Loucy (cell line): ENCODE measurements around the gene CREG2.

Experiments
- H2AFZ ChIP-seq: fragments of 200-600 bp; sonication (generic); 2 replicates; pipeline ENCODE4 v1.6.0; 2016; ENCODE audit warnings: antibody characterized with exemption, mild to moderate bottlenecking, low read length, moderate library complexity
- H3F3A ChIP-seq: fragments of 200-600 bp; 2 replicates; pipeline ENCODE4 v1.6.0; 2016; ENCODE audit warnings: antibody characterized with exemption, low read depth, mild to moderate bottlenecking
- H3K27me3 ChIP-seq: fragments of 200-600 bp; sonication (generic); 2 replicates; pipeline ENCODE4 v1.6.1; 2014; ENCODE audit warnings: low read length, mild to moderate bottlenecking; ENCODE audit not compliant: insufficient read depth, poor library complexity, severe bottlenecking
- H3K36me3 ChIP-seq: fragments of 200-600 bp; sonication (generic); 2 replicates; pipeline ENCODE4 v1.6.1; 2016; ENCODE audit warnings: low read length; ENCODE audit not compliant: insufficient read depth
- H3K4me1 ChIP-seq: fragments of 200-600 bp; sonication (generic); 2 replicates; pipeline ENCODE4 v1.5.1; 2014; ENCODE audit warnings: low read length, mild to moderate bottlenecking; ENCODE audit not compliant: insufficient read depth, poor library complexity, severe bottlenecking
- H3K4me2 ChIP-seq: fragments of 200-600 bp; sonication (generic); 2 replicates; pipeline ENCODE4 v1.6.0; 2014; ENCODE audit warnings: antibody characterized with exemption, low read length, low read depth, mild to moderate bottlenecking; ENCODE audit not compliant: poor library complexity, severe bottlenecking
- H3K4me3 ChIP-seq: fragments of 200-600 bp; sonication (generic); 2 replicates; pipeline ENCODE4 v1.5.1; 2014; ENCODE audit warnings: low read length, mild to moderate bottlenecking, mixed read lengths; ENCODE audit not compliant: poor library complexity, severe bottlenecking
- H3K79me2 ChIP-seq: fragments of 200-600 bp; sonication (generic); 2 replicates; pipeline ENCODE4 v1.6.1; 2014; ENCODE audit warnings: low read length; ENCODE audit not compliant: insufficient read depth
- H3K9ac ChIP-seq: fragments of 200-600 bp; sonication (generic); 2 replicates; pipeline ENCODE4 v1.6.0; 2014; ENCODE audit warnings: mild to moderate bottlenecking, low read depth, low read length, moderate library complexity; ENCODE audit not compliant: poor library complexity, severe bottlenecking
- H3K9me2 ChIP-seq: fragments of 200-600 bp; sonication (generic); replicated peaks from 2 replicates; pipeline ENCODE4 v1.6.1; 2016; ENCODE audit warnings: low read depth, low read length, mixed read lengths
- H3K9me3 ChIP-seq: fragments of 200-600 bp; sonication (generic); 2 replicates; pipeline ENCODE4 v1.6.1; 2014; ENCODE audit warnings: mild to moderate bottlenecking, antibody characterized with exemption, low read length, low read depth; ENCODE audit not compliant: insufficient read depth
- H4K20me1 ChIP-seq: fragments of 200-600 bp; sonication (generic); 2 replicates; pipeline ENCODE4 v1.6.0; 2014; ENCODE audit warnings: antibody characterized with exemption, low read length, mild to moderate bottlenecking; ENCODE audit not compliant: insufficient read depth, poor library complexity, severe bottlenecking
- EZH2phosphoT487 ChIP-seq: fragments of 200-600 bp; IDR thresholded peaks from 2 replicates; pipeline ENCODE4 v1.6.1; 2018; ENCODE audit warnings: antibody characterized with exemption, mild to moderate bottlenecking, moderate library complexity, borderline replicate concordance
- TF ChIP-seq, protein P1 (sequence below): fragments of 200-600 bp; sonication (generic); conservative IDR thresholded peaks from 2 replicates; pipeline ENCODE4 v1.5.1; 2014; ENCODE audit warnings: mild to moderate bottlenecking, antibody characterized with exemption, low read length

Gene CREG2

DNA sequence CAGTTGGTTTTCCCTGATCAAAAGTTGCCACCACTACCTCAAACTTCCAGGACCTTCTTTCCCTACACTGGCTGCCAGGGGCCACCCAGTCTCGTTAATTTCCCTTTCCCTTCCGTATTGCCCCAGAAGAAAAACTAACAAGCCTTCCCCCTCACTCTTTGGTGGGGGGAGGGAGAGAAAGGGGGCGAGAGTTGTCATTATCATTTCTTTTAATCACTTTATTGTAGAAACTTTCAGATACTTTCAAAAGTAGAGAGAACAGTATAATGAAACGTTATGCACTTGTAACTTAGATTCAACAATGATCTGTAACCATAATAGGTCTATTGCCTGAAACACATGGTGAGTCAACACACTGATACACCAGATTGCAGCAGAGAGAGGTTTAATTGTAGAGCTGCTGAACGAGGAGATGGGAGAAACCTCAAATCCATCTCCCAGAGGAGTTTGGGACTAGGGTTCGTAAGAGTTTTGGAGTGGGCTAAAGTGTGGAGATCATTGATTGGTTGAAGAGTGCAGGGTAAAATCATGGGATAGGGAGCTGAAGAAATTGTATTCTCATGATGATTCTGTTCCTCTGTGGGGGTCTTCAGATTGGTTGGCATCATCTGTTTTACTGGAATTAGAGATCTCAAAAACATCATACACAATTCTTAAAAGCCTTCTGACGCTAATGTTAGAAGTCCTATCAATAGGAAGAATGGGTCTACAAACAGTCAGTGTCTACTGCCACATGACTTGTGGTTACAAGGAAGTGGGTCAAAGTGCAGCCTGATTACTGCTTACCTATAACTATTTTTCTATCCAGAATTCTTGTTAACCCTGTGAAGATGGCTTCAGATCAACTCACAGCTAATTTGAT, 76.2 kb downstream of the CREG2 start:
- no peak for TF ChIP-seq EZH2phosphoT487
- TF ChIP-seq, protein P1, sequence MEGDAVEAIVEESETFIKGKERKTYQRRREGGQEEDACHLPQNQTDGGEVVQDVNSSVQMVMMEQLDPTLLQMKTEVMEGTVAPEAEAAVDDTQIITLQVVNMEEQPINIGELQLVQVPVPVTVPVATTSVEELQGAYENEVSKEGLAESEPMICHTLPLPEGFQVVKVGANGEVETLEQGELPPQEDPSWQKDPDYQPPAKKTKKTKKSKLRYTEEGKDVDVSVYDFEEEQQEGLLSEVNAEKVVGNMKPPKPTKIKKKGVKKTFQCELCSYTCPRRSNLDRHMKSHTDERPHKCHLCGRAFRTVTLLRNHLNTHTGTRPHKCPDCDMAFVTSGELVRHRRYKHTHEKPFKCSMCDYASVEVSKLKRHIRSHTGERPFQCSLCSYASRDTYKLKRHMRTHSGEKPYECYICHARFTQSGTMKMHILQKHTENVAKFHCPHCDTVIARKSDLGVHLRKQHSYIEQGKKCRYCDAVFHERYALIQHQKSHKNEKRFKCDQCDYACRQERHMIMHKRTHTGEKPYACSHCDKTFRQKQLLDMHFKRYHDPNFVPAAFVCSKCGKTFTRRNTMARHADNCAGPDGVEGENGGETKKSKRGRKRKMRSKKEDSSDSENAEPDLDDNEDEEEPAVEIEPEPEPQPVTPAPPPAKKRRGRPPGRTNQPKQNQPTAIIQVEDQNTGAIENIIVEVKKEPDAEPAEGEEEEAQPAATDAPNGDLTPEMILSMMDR, result no peak
- peaks cover 21% of the 10 kb centered on the region for H4K20me1 ChIP-seq
- peak overlapping the region; percentile 15 for H3K4me2 ChIP-seq
- H3K36me3 ChIP-seq, result no peaks in the 10 kb centered on the region
- H3F3A ChIP-seq, result no peaks in the 10 kb centered on the region
- H3K9ac ChIP-seq, result no peak overlapping the region
- peaks cover 43% of the 10 kb centered on the region for H3K4me1 ChIP-seq
- H3K9me2 ChIP-seq, result no peaks in the 10 kb centered on the region
- H3K27me3 ChIP-seq, result no peaks in the 10 kb centered on the region
- no peak overlapping the region for H3K4me3 ChIP-seq
- no peaks in the 10 kb centered on the region for H3K9me3 ChIP-seq
- peaks cover 24% of the 10 kb centered on the region for H3K79me2 ChIP-seq
- H2AFZ ChIP-seq, result peak overlapping the region; percentile 16; the same call in 1 of the 2 replicates

DNA sequence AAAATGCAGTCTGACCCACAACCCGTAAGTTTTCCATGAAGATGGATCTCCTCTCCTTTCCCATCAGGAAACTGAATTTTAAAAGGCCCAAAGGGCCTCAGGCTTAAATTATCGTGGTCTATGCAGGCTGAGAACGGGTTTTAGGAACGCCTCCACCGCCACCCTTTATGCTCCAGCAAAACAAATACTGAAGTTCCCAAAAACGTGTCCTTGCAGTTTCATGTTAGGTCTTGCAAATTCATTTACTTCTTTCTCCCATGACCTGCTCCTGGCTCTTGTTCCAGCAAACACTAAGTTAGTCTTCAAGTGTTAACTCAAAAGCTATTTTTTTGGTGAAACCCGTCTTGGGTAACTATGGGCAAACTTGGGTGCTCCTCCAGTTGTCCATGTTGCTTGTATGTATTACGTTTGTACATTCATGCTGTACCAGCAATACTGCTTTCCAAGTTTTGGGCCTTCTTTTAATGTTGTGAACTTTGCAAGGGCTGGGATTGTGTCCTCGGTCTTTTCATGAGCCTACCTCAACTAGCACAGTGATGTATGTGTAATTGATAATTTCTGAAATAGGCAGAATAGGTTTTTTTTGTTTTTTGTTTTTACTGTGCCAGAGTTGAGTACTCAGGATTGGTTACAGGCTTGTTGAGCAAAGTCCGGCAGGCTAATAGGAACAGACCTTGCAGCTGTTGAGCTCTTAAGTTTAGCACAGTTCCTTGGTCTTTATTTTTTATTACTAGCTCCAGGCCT, 77.0 kb downstream of the CREG2 start:
- Histone ChIP-seq H3K9me3 (no peaks in the 10 kb centered on the region), H3K9me2 (no peaks in the 10 kb centered on the region), H3K27me3 (no peaks in the 10 kb centered on the region), H3K79me2 (peaks cover 32% of the 10 kb centered on the region), H3K4me3 (no peak overlapping the region), H3K36me3 (no peaks in the 10 kb centered on the region), H2AFZ (no peak overlapping the region), H3K9ac (no peak overlapping the region), H3K4me2 (no peak overlapping the region), H3F3A (no peaks in the 10 kb centered on the region), H3K4me1 (peaks cover 51% of the 10 kb centered on the region), H4K20me1 (peaks cover 29% of the 10 kb centered on the region)
- TF ChIP-seq, protein P1, result no peak
- no peak for TF ChIP-seq EZH2phosphoT487

DNA sequence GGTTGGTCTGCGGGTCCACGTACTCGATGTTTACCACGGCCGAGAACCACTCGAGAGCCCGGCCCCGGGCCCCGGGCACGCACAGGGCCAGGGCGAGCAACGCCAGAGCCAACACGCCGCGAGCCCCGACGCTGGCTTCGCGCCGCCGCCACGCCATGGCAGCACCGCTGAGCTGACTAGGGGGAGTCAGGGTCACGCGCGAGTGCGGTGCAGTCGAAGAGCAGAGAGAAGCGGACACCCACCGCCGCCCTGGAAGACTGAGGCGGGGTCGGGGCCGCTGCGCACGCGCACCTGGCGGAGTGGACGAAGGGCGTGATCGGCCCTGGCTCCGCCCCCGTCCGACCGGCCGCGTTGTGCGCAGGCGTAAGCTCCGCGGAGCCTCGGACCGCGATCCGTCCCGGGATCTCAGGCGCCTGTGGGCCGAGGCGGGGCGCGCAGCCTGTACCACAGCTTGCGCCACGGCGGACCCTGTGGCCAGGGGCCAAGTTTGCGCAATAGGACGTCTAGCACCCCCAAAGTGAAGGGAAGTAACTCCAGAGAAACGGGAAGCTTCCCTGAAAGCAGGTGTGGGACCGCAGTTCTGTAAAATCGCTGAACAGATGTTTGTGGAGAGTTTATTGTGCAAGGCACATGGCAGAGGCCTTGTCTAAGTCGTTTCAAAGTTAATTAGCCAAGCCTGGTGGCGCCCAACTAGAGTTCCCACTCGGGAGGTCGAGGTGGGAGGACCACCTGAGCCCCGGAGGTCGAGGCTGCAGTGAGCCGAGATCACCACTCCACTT, 78.7 kb downstream of the CREG2 start, which contains the start of gene RNF149:
Gene RNF149, minus strand, starts transcription at position 270 of the 779 bp plus-strand sequence. Its CDS starts 113 bp downstream, at position 157.
- Histone ChIP-seq H3K9ac (peak within 1 kb of the TSS; percentile 89), H3K36me3 (no peaks in the 10 kb centered on the region), H3K9me2 (no peaks in the 10 kb centered on the region), H4K20me1 (peaks cover 39% of the 10 kb centered on the region), H3K4me1 (peaks cover 59% of the 10 kb centered on the region), H2AFZ (peak within 1 kb of the TSS; percentile 96), H3K4me3 (peak within 1 kb of the TSS; percentile 92), H3F3A (no peaks in the 10 kb centered on the region), H3K9me3 (no peaks in the 10 kb centered on the region), H3K4me2 (peak within 1 kb of the TSS; percentile 97), H3K79me2 (peaks cover 48% of the 10 kb centered on the region), H3K27me3 (no peaks in the 10 kb centered on the region)
- no peak for TF ChIP-seq EZH2phosphoT487
- TF ChIP-seq, protein P1, result no peak
